Measurements from ENCODE around the gene RNF125. TPM values are rescaled to one million over a fixed set of nuclear protein-coding genes. Genes with fewer than 3 reads are reported as not detected.

The RNF125 gene
- 0.08 and 0.35 TPM in 2 replicates for total RNA-seq (ENCODE audit: low replicate concordance)

DNA sequence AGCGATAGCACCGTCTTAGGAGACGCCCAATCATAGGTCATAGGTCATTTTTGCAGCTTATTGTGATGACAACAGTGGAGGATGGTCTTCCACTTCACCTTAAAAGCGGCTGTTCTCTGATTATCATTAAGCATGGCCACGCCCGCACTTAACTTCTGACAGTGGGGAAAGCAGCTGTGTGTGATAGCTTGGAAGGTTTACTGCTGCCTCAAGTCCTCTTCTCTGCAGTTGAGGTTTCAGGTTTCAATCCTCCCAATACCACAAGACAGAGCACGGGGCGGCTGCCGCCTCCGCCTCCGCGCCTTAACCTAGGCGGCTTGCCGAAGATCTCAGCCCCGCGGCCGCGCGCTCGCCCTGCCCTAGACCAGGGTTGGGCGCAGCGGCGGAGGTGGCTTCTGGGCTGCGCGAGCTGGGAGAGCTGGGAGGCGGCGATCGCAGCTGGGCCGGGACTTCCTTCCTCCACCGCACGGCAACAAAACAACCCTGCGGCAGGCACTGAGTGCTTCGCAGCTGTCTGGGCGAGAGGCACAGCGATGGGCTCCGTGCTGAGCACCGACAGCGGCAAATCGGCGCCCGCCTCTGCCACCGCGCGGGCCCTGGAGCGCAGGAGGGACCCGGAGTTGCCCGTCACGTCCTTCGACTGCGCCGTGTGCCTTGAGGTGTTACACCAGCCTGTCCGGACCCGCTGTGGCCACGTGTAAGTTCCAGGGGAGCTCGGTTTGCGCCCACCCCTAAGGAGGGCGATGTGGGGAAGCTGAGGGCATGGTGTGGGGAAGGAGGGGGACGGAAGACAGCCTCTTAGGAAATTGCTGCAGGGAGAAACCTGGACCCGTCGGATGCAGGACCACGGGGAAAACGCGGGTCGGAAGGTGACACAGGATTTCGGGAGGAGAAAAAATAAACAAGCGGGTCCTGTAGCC, at the start of gene RNF125:
Gene RNF125, plus strand, starts transcription at position 495 of the 920 bp plus-strand sequence. Its CDS starts 39 bp downstream, at position 534.

DNA sequence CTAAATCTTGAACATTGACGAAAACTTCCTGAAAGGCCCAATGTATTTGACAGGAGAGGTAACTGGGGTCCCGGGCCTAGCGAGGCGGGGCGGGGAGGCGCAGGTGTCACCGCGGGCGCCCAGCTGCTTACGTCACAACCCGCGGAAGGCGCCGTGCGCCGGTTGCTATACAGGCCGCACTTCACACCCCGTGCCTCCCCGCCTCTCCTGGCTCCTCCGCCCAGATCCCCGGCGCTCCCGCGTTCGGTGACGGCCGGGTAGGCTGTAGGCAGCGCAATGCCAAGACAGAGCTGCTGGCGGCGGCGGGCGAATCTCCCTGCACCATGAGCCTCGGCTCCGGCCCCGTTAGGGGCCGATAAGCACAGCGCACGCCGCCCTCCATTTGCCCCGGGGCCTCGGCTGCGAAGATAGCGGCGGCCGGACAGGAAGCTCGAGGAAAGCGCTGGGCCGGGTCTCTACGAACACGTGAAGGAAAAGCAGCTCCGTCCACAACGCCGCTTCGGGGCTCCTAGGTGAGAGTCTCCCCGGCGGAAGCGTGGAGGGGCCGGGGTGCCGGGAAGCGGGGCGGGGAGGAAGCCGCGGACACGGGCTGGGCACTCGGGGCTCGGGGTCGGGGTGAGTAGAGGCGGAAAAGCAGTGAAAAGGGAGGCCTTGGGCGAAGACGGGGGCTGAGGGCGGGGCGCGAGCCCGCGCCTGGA, 73.2 kb downstream of the RNF125 start, which contains the start of gene RNF138:
Gene RNF138, plus strand, starts transcription at position 151 of the 698 bp plus-strand sequence. CDS start 903 bp downstream, outside the sequence.

Other genes with a start within 250 kb of the RNF125 start
- gene TRAPPC8, start 75.7 kb upstream of the RNF125 start, total RNA-seq (ENCODE audit: low replicate concordance) = 32.2 and 35.1 TPM in 2 replicates
- 18.0 and 42.6 TPM in 2 replicates for gene RNF138, start 73.0 kb downstream of the RNF125 start, total RNA-seq (ENCODE audit: low replicate concordance)
- gene MEP1B, start 171.2 kb downstream of the RNF125 start, total RNA-seq (ENCODE audit: low replicate concordance) = 0.12 TPM in 1 of 2 replicates, not detected in the other